ENCODE data around the gene ZNF644.
"Not testable (repeated sequence)": the region's sequence is repeated elsewhere in the genome, so short reads cannot be mapped to it uniquely, and the experiment has no call there.

Gene ZNF644

GRCh38 chr1:90925928-90926869 lies 95.6 kb downstream of the ZNF644 start:
- DNase-seq (ENCODE audit: low spot score), result peak; percentile 4

GRCh38 chr1:90924982-90925381 lies 96.9 kb downstream of the ZNF644 start:
- peak; percentile 49 for DNase-seq (ENCODE audit: low spot score)

DNA sequence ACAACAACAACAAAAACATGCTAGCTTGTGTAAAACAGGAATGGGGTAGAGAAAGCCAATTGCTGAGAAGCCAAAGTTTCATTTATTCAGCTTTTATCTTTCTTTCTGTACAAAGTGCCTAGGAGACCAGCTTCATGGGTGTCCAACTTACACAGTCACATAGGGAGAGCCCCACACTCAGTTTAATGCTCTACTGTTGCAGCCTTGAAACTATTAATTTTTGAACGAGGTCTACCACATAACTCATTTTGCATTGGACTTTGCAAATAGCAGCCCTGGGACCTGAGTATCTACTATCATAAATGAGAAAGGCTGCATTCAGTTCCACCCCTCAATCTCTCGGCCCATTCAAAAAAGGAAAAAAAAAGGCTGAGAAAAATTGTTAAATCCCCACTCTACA lies 98.8 kb downstream of the ZNF644 start:
- DNase-seq (ENCODE audit: low spot score), result no peak

DNA sequence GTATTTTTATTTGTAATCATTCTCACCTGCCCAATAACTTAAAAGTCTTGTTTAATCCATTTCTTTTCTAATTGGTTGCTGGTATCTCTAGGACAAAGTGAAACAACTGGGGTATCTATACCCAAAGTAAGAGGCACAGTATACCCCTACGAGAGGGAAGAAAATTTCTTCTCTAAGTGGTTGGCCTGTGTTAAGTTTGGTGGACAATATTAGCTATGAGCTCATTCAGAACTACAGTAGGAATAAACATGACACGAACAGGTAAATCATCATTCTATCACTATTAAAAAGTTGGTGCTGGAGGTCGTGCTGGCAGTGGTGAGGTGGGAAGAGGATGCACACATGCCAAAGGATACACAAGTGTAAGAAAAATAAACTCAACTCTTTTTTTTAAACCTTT lies 99.6 kb downstream of the ZNF644 start:
- no peak for DNase-seq (ENCODE audit: low spot score)

GRCh38 chr1:90919900-90920299 lies 101.9 kb downstream of the ZNF644 start:
- DNase-seq (ENCODE audit: low spot score), result no peak

GRCh38 chr1:90919190-90919719 lies 102.6 kb downstream of the ZNF644 start:
- DNase-seq (ENCODE audit: low spot score), result no peak

GRCh38 chr1:90911353-90911752 lies 110.5 kb downstream of the ZNF644 start:
- no peak for DNase-seq (ENCODE audit: low spot score)

DNA sequence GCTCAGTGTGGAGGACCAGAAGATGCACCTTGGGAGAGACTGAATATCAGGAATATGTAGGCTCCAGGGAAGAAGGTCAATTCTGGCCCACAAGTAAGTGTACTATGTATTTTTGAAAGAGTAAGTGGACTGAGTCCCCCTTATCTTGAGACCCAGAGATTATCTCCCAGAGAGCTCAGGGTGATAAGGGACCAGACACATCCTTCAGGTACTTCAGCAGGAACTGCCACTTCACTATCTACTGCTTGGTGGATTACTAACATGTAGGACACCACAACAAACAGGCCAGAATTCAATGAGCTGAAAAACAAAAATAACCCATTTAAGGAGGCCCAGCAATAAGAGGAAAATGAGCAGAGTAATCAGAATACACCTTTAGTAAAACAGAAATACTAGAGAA lies 119.2 kb downstream of the ZNF644 start:
- no peak for DNase-seq (ENCODE audit: low spot score)

DNA sequence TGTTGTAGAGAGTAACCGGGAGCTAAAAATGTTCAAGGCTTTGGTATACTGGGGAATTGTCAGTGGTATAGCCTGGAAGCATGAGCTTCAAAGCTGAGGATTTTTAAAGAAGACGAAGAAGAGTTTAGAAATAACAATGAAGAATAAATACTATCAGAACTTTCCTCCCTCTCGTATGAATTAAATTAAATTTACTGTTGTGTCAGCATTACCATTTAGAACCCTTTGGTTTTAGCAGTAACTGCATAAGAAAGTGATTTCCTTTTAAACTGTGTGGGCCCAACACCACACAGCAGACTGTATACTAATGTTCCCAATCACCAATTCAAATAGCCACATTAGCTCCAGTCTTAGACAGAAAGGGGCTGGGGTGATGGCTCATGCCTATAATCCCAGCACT lies 122.6 kb downstream of the ZNF644 start:
- DNase-seq (ENCODE audit: low spot score), result no peak

DNA sequence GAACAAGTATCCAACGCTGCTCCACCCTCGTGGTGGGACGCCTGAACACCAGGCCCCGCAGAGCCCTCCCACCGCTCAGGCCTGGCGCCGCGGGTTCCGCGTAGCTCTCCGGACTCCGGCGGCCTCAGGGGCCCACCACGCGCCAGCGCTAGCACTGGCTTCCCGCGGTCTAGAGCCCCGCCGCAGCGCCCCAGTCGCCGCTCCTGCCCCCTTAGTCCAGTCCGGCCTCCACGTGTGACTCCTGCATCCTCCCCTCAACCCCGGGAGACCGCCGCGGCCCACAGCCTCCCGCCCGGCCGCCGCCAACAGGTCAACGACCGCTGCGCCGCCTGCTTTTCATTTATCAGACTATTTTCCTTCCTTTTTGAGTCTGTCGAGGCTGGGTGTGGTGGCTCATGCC lies 128.2 kb downstream of the ZNF644 start:
- DNase-seq (ENCODE audit: low spot score), result not testable (repeated sequence)

GRCh38 chr1:90892884-90893283 lies 129.0 kb downstream of the ZNF644 start:
- DNase-seq (ENCODE audit: low spot score), result not testable (repeated sequence)

DNA sequence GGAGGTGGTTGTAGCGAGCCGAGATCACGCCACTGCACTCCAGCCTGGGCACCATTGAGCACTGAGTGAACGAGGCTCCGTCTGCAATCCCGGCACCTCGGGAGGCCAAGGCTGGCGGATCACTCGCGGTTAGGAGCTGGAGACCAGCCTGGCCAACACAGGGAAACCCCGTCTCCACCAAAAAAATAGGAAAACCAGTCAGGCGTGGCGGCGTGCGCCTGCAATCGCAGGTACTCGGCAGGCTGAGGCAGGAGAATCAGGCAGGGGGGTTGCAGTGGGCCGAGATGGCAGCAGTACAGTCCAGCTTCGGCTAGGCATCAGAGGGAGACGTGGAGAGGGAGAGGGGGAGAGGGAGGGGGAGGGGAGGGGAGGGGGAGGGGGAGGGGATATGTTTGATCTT lies 129.6 kb downstream of the ZNF644 start:
- DNase-seq (ENCODE audit: low spot score), result not testable (repeated sequence)

- not testable (repeated sequence) for DNase-seq (ENCODE audit: low spot score)
These were observed 130.1 kb downstream of the ZNF644 start for GRCh38 chr1:90891756-90892155.

GRCh38 chr1:90882221-90882620 lies 139.6 kb downstream of the ZNF644 start:
- no peak for DNase-seq (ENCODE audit: low spot score)

GRCh38 chr1:90881034-90881433 lies 140.8 kb downstream of the ZNF644 start:
- no peak for DNase-seq (ENCODE audit: low spot score)

- DNase-seq (ENCODE audit: low spot score), result no peak
These were observed 142.6 kb downstream of the ZNF644 start for GRCh38 chr1:90879281-90879680.

DNA sequence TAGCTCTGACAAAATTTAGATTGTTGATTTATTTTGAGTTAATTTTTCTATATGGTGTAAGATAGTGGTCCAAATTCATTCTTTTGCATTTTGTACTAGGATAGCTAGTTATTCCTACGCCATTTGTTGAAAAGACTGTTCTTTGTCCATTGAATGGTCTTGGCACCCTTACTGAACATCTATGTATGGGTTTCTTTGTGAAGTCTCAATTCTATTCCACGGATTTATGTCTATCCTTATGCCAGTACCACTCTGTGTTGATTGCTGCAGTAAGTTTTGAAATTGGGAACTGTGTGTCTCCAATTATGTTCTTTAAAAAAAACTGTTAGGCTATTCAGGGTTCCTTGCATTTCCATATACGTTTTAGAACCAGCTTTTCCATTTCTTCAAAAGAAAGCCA lies 145.7 kb downstream of the ZNF644 start:
- no peak for DNase-seq (ENCODE audit: low spot score)
